ENCODE measurements around the gene ZSCAN31. TPM values are rescaled to one million over a fixed set of nuclear protein-coding genes. Genes with fewer than 3 reads are reported as not detected.

The ZSCAN31 gene
- polyA plus RNA-seq, 2 of the 4 experiments (the other 2 are of a cell fraction): 3.0 to 4.8 TPM

GRCh38 chr6:28349892-28350737, 14.2 kb upstream of the ZSCAN31 start, which contains the start of gene ZKSCAN3:
ZKSCAN3 (plus strand) TSS chr6:28349947; CDS start chr6:28359587, 9,640 bp downstream.
- H3K4me3 ChIP-seq: peak within 1 kb of the TSS; percentile 75
- POLR2A ChIA-PET: interaction anchor here (0.7 to 1.2 kb wide), 3 partner anchors 14 to 83 kb away, joined by 4 to 10 read pairs (median 6); partner anchors contain the start of genes ZSCAN26 and ZSCAN31
- no peaks in the 10 kb centered on the region for H3K9me3 ChIP-seq
- FAIRE-seq (no peak), ATAC-seq (peak; percentile 98 to 99), DNase-seq (ENCODE audit: low read depth in 1 of 2, low spot score in 1 of 2) (peak; percentile 70 to 75)
- CTCF ChIA-PET: no interaction called here
- peak within 1 kb of the TSS; percentile 86 for H3K4me2 ChIP-seq
- 1% methylated on average over 22 of the region's 30 CpGs for WGBS (ENCODE audit: missing lambda C conversion rate)
- TF ChIP-seq CHD2 (IDR thresholded peaks at IDR 0.05; ENCODE audit: low read length, partially characterized antibody) (no peak), POLR2A (IDR thresholded peaks at IDR 0.05; ENCODE audit: low read length) (peak; percentile 68), FOXS1 (CRISPR knock-in tag; IDR thresholded peaks at IDR 0.05) (no peak), JUN (IDR thresholded peaks at IDR 0.05) (peak; percentile 38 to 77; a peak in 2 of 5 replicates), HDAC2 (IDR thresholded peaks at IDR 0.05) (no peak), HEYL (CRISPR knock-in tag; IDR thresholded peaks at IDR 0.05) (no peak), BCL3 (IDR thresholded peaks at IDR 0.05) (0 out of 3 replicates have a peak, but pooled peaks have one; percentile 65), CTCF (IDR thresholded peaks at IDR 0.05) (no peak), MAX (IDR thresholded peaks at IDR 0.05) (peak; percentile 39; the same call in 1 of the 2 replicates)
- 0 out of 3 replicates have a peak, but pooled peaks cover 13% of the 10 kb centered on the region for H3K4me1 ChIP-seq
- H3K27ac ChIP-seq: peak within 1 kb of the TSS; percentile 78 to 90

- FAIRE-seq (no peak), ATAC-seq (peak in 1 of 2 experiments; percentile 28; a peak in 3 of 6 replicates), DNase-seq (ENCODE audit: low read depth in 1 of 2, low spot score in 1 of 2) (no peak)
- Histone ChIP-seq H3K9me3 (no peaks in the 10 kb centered on the region), H3K4me2 (peak overlapping the region; percentile 77), H3K4me1 (0 out of 3 replicates have a peak, but pooled peaks cover 8% of the 10 kb centered on the region), H3K27ac (peak overlapping the region; percentile 78 to 90), H3K4me3 (peak overlapping the region; percentile 75)
- WGBS (ENCODE audit: missing lambda C conversion rate): 2% methylated on average over 9 of the region's 9 CpGs
- no peak for TF ChIP-seq ATOH8 (CRISPR knock-in tag; IDR thresholded peaks at IDR 0.05; ENCODE audit: low read depth)
- ChIA-PET CTCF (no interaction called here), POLR2A (interaction anchor here (0.7 to 1.2 kb wide), 3 partner anchors 14 to 82 kb away, joined by 4 to 10 read pairs (median 6); partner anchors contain the start of genes ZSCAN26 and ZSCAN31)
Measured at GRCh38 chr6:28349344-28349891, 13.5 kb upstream of the ZSCAN31 start.

GRCh38 chr6:28347119-28347518, 11.2 kb upstream of the ZSCAN31 start:
- H3K27ac ChIP-seq: no peak overlapping the region
- no peak for DNase-seq (ENCODE audit: low read depth in 1 of 2, low spot score in 1 of 2)
- H3K4me2 ChIP-seq: no peak overlapping the region
- ChIA-PET CTCF (no interaction called here), POLR2A (no interaction called here)
- no peak overlapping the region for H3K4me3 ChIP-seq
- 0 out of 3 replicates have a peak, but pooled peaks cover 4% of the 10 kb centered on the region for H3K4me1 ChIP-seq
- 24% methylated on average over 2 of the region's 2 CpGs for WGBS (ENCODE audit: missing lambda C conversion rate)
- H3K9me3 ChIP-seq: no peaks in the 10 kb centered on the region
- no peak for FAIRE-seq
- no peak for ATAC-seq
- no peak for TF ChIP-seq RCOR1 (IDR thresholded peaks at IDR 0.05; ENCODE audit: low read depth, low read length)
- TF ChIP-seq PBX3 (IDR thresholded peaks at IDR 0.05): no peak
- TF ChIP-seq ZNF302 (CRISPR knock-in tag; IDR thresholded peaks at IDR 0.05): no peak
- TF ChIP-seq EHF (CRISPR knock-in tag; IDR thresholded peaks at IDR 0.05): no peak
- no peak for TF ChIP-seq CEBPB (IDR thresholded peaks at IDR 0.05)
- no peak for TF ChIP-seq BCL3 (IDR thresholded peaks at IDR 0.05)
- no peak for TF ChIP-seq BHLHE40 (IDR thresholded peaks at IDR 0.05; ENCODE audit: low read depth, low read length)
- TF ChIP-seq HOXB13 (CRISPR knock-in tag; IDR thresholded peaks at IDR 0.05; ENCODE audit: low read depth): no peak
- TF ChIP-seq FOSL2 (IDR thresholded peaks at IDR 0.05): no peak
- no peak for TF ChIP-seq FOSL2 (CRISPR knock-in tag; IDR thresholded peaks at IDR 0.05)
- TF ChIP-seq HMGXB4 (CRISPR knock-in tag; IDR thresholded peaks at IDR 0.05; ENCODE audit: borderline replicate concordance): no peak
- no peak for TF ChIP-seq ATOH8 (CRISPR knock-in tag; IDR thresholded peaks at IDR 0.05; ENCODE audit: low read depth)
- TF ChIP-seq CBX2 (IDR thresholded peaks at IDR 0.05; ENCODE audit: borderline replicate concordance, low read depth): no peak
